Measurements from ENCODE around the gene PDZRN3. TPM values are rescaled to one million over a fixed set of nuclear protein-coding genes. Genes with fewer than 3 reads are reported as not detected.

PDZRN3 gene
- total RNA-seq, 1 donor from 2014 or later: 19.8 TPM

GRCh38 chr3:73561494-73561893 lies 63.2 kb downstream of the PDZRN3 start:
- Mint-ChIP-seq H3K27me3 (ENCODE audit: low read depth, unreplicated experiment) (no peaks in the 10 kb centered on the region), H3K4me1 (ENCODE audit: low read depth, unreplicated experiment) (peaks cover 52% of the 10 kb centered on the region), H3K4me3 (ENCODE audit: unreplicated experiment) (no peak overlapping the region), H3K9me3 (ENCODE audit: unreplicated experiment) (no peaks in the 10 kb centered on the region), H3K27ac (ENCODE audit: unreplicated experiment) (no peak overlapping the region), H3K36me3 (ENCODE audit: low read depth, unreplicated experiment) (peaks cover 2% of the 10 kb centered on the region)
- H3K9ac ChIP-seq (ENCODE audit: low read length): no peak overlapping the region
- no peaks in the 10 kb centered on the region for H4K20me1 ChIP-seq (ENCODE audit: insufficient read depth, low read length)
- no peak overlapping the region for H3K4me3 ChIP-seq (ENCODE audit: insufficient read depth, low read depth, low read length)
- H3K27ac ChIP-seq (ENCODE audit: low read depth, low read length): no peak overlapping the region
- H3K4me2 ChIP-seq (ENCODE audit: low read length): no peak overlapping the region
- peaks cover 7% of the 10 kb centered on the region for H3K4me1 ChIP-seq (ENCODE audit: insufficient read depth, low read length)
- no peaks in the 10 kb centered on the region for H3K27me3 ChIP-seq (ENCODE audit: insufficient read depth, low read length)
- no peaks in the 10 kb centered on the region for H3K9me3 ChIP-seq (ENCODE audit: insufficient read depth, low read depth, low read length)
- DNase-seq (ENCODE audit: low read depth): no peak
- TF ChIP-seq EZH2 (IDR thresholded peaks at IDR 0.05; ENCODE audit: insufficient read depth, low read length) (no peak), CTCF (IDR thresholded peaks at IDR 0.05; ENCODE audit: insufficient read depth, low read depth, low read length) (no peak)
- no peaks in the 10 kb centered on the region for H3K79me2 ChIP-seq (ENCODE audit: insufficient read depth, low read length)
- H2AFZ ChIP-seq (ENCODE audit: low read depth, low read length): no peak overlapping the region
- FAIRE-seq: no peak
- no peaks in the 10 kb centered on the region for H3K36me3 ChIP-seq (ENCODE audit: insufficient read depth, low read length)

GRCh38 chr3:73559749-73560148 lies 65.0 kb downstream of the PDZRN3 start:
- H3K9ac ChIP-seq (ENCODE audit: low read length): no peak overlapping the region
- H3K36me3 ChIP-seq (ENCODE audit: insufficient read depth, low read length): no peaks in the 10 kb centered on the region
- no peak for DNase-seq (ENCODE audit: low read depth)
- H3K27me3 ChIP-seq (ENCODE audit: insufficient read depth, low read length): no peaks in the 10 kb centered on the region
- no peak overlapping the region for H2AFZ ChIP-seq (ENCODE audit: low read depth, low read length)
- peaks cover 7% of the 10 kb centered on the region for H3K4me1 ChIP-seq (ENCODE audit: insufficient read depth, low read length)
- H3K79me2 ChIP-seq (ENCODE audit: insufficient read depth, low read length): no peaks in the 10 kb centered on the region
- peaks cover 2% of the 10 kb centered on the region for H3K36me3 Mint-ChIP-seq (ENCODE audit: low read depth, unreplicated experiment)
- no peak overlapping the region for H3K4me2 ChIP-seq (ENCODE audit: low read length)
- peaks cover 58% of the 10 kb centered on the region for H3K4me1 Mint-ChIP-seq (ENCODE audit: low read depth, unreplicated experiment)
- H3K27me3 Mint-ChIP-seq (ENCODE audit: low read depth, unreplicated experiment): no peaks in the 10 kb centered on the region
- no peaks in the 10 kb centered on the region for H3K9me3 Mint-ChIP-seq (ENCODE audit: unreplicated experiment)
- H3K9me3 ChIP-seq (ENCODE audit: insufficient read depth, low read depth, low read length): no peaks in the 10 kb centered on the region
- no peak for TF ChIP-seq CTCF (IDR thresholded peaks at IDR 0.05; ENCODE audit: insufficient read depth, low read depth, low read length)
- TF ChIP-seq EZH2 (IDR thresholded peaks at IDR 0.05; ENCODE audit: insufficient read depth, low read length): no peak
- H4K20me1 ChIP-seq (ENCODE audit: insufficient read depth, low read length): no peaks in the 10 kb centered on the region
- H3K4me3 Mint-ChIP-seq (ENCODE audit: unreplicated experiment): no peak overlapping the region
- no peak for FAIRE-seq
- no peak overlapping the region for H3K27ac ChIP-seq (ENCODE audit: low read depth, low read length)
- no peak overlapping the region for H3K27ac Mint-ChIP-seq (ENCODE audit: unreplicated experiment)
- H3K4me3 ChIP-seq (ENCODE audit: insufficient read depth, low read depth, low read length): no peak overlapping the region

GRCh38 chr3:73558727-73559075 lies 66.0 kb downstream of the PDZRN3 start:
- peaks cover 51% of the 10 kb centered on the region for H3K4me1 Mint-ChIP-seq (ENCODE audit: low read depth, unreplicated experiment)
- H2AFZ ChIP-seq (ENCODE audit: low read depth, low read length): no peak overlapping the region
- DNase-seq (ENCODE audit: low read depth) (no peak), FAIRE-seq (no peak)
- H3K9me3 ChIP-seq (ENCODE audit: insufficient read depth, low read depth, low read length): no peaks in the 10 kb centered on the region
- no peaks in the 10 kb centered on the region for H3K36me3 ChIP-seq (ENCODE audit: insufficient read depth, low read length)
- no peaks in the 10 kb centered on the region for H3K9me3 Mint-ChIP-seq (ENCODE audit: unreplicated experiment)
- H3K4me3 Mint-ChIP-seq (ENCODE audit: unreplicated experiment): no peak overlapping the region
- no peaks in the 10 kb centered on the region for H3K27me3 Mint-ChIP-seq (ENCODE audit: low read depth, unreplicated experiment)
- H3K27me3 ChIP-seq (ENCODE audit: insufficient read depth, low read length): no peaks in the 10 kb centered on the region
- no peaks in the 10 kb centered on the region for H3K79me2 ChIP-seq (ENCODE audit: insufficient read depth, low read length)
- no peak overlapping the region for H3K4me3 ChIP-seq (ENCODE audit: insufficient read depth, low read depth, low read length)
- no peak overlapping the region for H3K9ac ChIP-seq (ENCODE audit: low read length)
- peaks cover 2% of the 10 kb centered on the region for H3K36me3 Mint-ChIP-seq (ENCODE audit: low read depth, unreplicated experiment)
- H3K27ac ChIP-seq (ENCODE audit: low read depth, low read length): no peak overlapping the region
- peak overlapping the region; percentile 2 for H3K4me2 ChIP-seq (ENCODE audit: low read length)
- H4K20me1 ChIP-seq (ENCODE audit: insufficient read depth, low read length): no peaks in the 10 kb centered on the region
- TF ChIP-seq EZH2 (IDR thresholded peaks at IDR 0.05; ENCODE audit: insufficient read depth, low read length) (no peak), CTCF (IDR thresholded peaks at IDR 0.05; ENCODE audit: insufficient read depth, low read depth, low read length) (no peak)
- H3K4me1 ChIP-seq (ENCODE audit: insufficient read depth, low read length): peaks cover 2% of the 10 kb centered on the region
- H3K27ac Mint-ChIP-seq (ENCODE audit: unreplicated experiment): no peak overlapping the region

All from astrocyte (in vitro differentiated cells and primary cell).